Measurements from ENCODE around the gene DDR2.
"Not testable (repeated sequence)": the region's sequence is repeated elsewhere in the genome, so short reads cannot be mapped to it uniquely, and the experiment has no call there.

The DDR2 gene

DNA sequence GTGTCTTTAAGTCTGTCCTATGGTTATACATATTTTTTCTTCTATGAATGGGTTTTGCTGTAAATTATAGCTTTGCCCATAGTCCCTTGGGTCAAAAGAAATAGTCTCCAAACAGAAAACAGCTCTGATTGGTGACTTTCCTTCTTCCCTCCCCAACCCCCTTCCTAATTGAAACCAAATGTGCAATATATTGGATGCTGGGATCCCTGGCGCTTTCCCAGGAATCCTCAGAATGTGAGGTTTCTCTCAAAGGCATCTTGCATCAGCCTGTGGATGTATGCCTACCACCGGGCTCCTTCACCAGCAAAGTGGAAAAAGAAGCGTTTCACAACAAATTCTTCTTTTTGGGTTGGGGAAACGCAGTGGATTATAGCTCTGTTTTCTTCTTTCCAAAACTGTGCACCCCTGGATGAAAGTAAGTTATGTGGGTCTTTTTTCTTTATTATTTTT lies at the start of gene DDR2:
DDR2 (plus strand) TSS at position 248 of the 450 bp plus-strand sequence. CDS start 86,600 bp downstream, outside the sequence.
- H3K27me3 ChIP-seq (ENCODE audit: control insufficient read depth, insufficient read depth, low read length) = no peaks in the 10 kb centered on the region
- H3K4me3 ChIP-seq (ENCODE audit: low read depth, low read length) = no peak within 1 kb of the TSS
- no peaks in the 10 kb centered on the region for H3K4me1 ChIP-seq (ENCODE audit: control insufficient read depth, insufficient read depth, low read length)
- no peak within 1 kb of the TSS for H3K9ac ChIP-seq (ENCODE audit: low read depth, low read length)
- no peaks in the 10 kb centered on the region for H3K36me3 ChIP-seq (ENCODE audit: control insufficient read depth, insufficient read depth, low read length)
- no peaks in the 10 kb centered on the region for H3K9me3 ChIP-seq (ENCODE audit: control insufficient read depth, insufficient read depth, low read length)

DNA sequence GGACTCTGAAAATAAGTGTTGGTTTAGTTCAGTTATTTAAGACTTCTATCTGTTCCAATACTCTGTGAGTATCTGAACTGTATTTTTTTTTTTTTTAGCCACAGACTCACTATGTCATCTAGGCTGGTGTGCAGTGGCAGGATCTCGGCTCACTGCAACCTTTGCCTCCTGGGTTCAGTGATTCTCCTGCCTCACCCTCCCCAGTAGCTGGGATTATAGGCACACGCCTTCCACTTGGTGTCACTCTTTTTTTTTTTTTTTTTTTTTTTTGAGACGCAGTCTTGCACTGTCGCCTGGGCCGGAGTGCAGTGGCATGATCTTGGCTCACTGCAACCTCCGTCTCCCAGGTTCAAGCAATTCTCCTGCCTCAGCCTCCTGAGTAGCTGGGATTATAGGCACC lies 49.4 kb upstream of the DDR2 start:
- H3K36me3 ChIP-seq (ENCODE audit: control insufficient read depth, insufficient read depth, low read length); H3K4me3 ChIP-seq (ENCODE audit: low read depth, low read length); H3K27me3 ChIP-seq (ENCODE audit: control insufficient read depth, insufficient read depth, low read length); H3K9me3 ChIP-seq (ENCODE audit: control insufficient read depth, insufficient read depth, low read length); H3K9ac ChIP-seq (ENCODE audit: low read depth, low read length); H3K4me1 ChIP-seq (ENCODE audit: control insufficient read depth, insufficient read depth, low read length): not testable (repeated sequence)

DNA sequence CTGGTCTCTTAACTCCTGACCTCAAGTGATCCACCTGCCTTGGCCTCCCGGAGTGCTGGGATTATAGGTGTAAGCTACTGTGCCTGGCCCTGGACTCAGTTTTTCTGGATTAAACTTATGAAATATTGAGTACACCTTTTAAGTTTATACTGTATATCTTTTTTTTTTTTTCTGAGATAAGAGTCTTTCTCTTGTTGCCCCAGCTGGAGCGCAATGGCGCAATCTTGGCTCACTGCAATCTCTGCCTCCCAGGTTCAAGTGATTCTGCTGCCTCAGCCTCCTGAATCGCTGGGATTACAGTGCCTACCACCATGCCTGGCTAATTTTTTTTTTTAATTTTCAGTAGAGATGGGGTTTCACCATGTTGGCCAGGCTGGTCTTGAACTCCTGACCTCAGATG lies 47.2 kb upstream of the DDR2 start:
- not testable (repeated sequence) for H3K4me1 ChIP-seq (ENCODE audit: control insufficient read depth, insufficient read depth, low read length); H3K9ac ChIP-seq (ENCODE audit: low read depth, low read length); H3K36me3 ChIP-seq (ENCODE audit: control insufficient read depth, insufficient read depth, low read length)

DNA sequence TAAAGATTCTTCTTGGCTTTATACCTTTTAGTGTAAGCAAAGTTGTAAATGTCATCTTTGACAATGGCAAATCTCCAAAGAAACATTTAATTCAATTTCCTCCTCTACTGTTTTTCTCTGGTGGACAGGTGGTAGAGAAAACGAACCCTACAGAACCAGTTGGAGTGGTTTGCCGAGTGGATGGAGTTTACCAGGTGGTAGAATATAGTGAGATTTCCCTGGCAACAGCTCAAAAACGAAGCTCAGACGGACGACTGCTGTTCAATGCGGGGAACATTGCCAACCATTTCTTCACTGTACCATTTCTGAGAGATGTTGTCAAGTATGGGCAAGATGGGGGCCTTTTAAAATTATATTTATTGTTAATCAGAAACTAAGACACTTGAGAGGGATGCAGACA lies 44.9 kb upstream of the DDR2 start:
- Histone ChIP-seq H3K9ac (ENCODE audit: low read depth, low read length) (no peak overlapping the region), H3K36me3 (ENCODE audit: control insufficient read depth, insufficient read depth, low read length) (peaks cover 4% of the 10 kb centered on the region), H3K4me3 (ENCODE audit: low read depth, low read length) (no peak overlapping the region), H3K9me3 (ENCODE audit: control insufficient read depth, insufficient read depth, low read length) (no peaks in the 10 kb centered on the region), H3K27me3 (ENCODE audit: control insufficient read depth, insufficient read depth, low read length) (no peaks in the 10 kb centered on the region), H3K4me1 (ENCODE audit: control insufficient read depth, insufficient read depth, low read length) (no peaks in the 10 kb centered on the region)

More for the DNA sequence above, 47.2 kb upstream of the DDR2 start:
- H3K27me3 ChIP-seq (ENCODE audit: control insufficient read depth, insufficient read depth, low read length); H3K4me3 ChIP-seq (ENCODE audit: low read depth, low read length); H3K9me3 ChIP-seq (ENCODE audit: control insufficient read depth, insufficient read depth, low read length): not testable (repeated sequence)

DNA sequence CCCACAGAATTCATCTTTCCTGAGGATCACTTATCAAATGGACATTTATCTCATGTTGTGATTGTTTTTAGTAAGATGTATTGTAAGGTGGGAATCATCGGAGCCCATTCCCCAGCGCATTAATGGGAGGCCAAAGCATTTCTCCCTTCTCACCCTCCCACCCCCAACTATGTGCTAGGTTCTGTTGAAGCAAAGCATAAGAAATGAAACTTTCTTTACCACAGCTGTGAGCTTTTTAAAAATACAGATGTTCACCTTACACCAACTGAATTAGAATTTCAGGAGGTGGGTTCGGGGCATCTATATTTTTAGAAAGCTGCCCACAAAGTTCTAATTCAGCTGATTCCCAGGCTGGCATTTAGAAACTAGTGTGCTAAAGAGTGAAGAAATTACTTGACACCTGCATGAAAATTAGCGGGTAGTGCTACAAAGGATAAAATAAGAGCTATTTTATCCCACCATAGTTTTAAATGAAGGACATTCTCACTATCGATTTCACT lies 44.5 kb upstream of the DDR2 start:
- H3K36me3 ChIP-seq (ENCODE audit: control insufficient read depth, insufficient read depth, low read length) = peaks cover 4% of the 10 kb centered on the region
- H3K9ac ChIP-seq (ENCODE audit: low read depth, low read length) = no peak overlapping the region
- no peak overlapping the region for H3K4me3 ChIP-seq (ENCODE audit: low read depth, low read length)
- no peaks in the 10 kb centered on the region for H3K27me3 ChIP-seq (ENCODE audit: control insufficient read depth, insufficient read depth, low read length)
- no peaks in the 10 kb centered on the region for H3K9me3 ChIP-seq (ENCODE audit: control insufficient read depth, insufficient read depth, low read length)
- no peaks in the 10 kb centered on the region for H3K4me1 ChIP-seq (ENCODE audit: control insufficient read depth, insufficient read depth, low read length)

DNA sequence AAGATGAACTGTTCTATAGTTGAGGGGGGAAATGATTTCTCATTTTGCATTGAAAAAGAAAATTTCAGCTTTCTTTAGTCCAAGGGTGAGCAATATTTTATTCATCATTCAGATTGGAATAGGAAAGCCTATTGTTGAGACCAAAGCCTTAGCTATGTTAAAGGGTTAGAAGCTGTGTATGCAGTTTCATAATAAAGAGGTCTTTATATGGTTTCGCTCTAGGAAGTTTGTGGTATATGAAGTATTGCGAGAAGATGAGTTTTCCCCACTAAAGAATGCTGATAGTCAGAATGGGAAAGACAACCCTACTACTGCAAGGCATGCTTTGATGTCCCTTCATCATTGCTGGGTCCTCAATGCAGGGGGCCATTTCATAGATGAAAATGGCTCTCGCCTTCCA lies 42.2 kb upstream of the DDR2 start:
- Histone ChIP-seq H3K27me3 (ENCODE audit: control insufficient read depth, insufficient read depth, low read length) (no peaks in the 10 kb centered on the region), H3K4me1 (ENCODE audit: control insufficient read depth, insufficient read depth, low read length) (no peaks in the 10 kb centered on the region), H3K36me3 (ENCODE audit: control insufficient read depth, insufficient read depth, low read length) (peaks cover 4% of the 10 kb centered on the region), H3K4me3 (ENCODE audit: low read depth, low read length) (no peak overlapping the region), H3K9me3 (ENCODE audit: control insufficient read depth, insufficient read depth, low read length) (no peaks in the 10 kb centered on the region), H3K9ac (ENCODE audit: low read depth, low read length) (no peak overlapping the region)

DNA sequence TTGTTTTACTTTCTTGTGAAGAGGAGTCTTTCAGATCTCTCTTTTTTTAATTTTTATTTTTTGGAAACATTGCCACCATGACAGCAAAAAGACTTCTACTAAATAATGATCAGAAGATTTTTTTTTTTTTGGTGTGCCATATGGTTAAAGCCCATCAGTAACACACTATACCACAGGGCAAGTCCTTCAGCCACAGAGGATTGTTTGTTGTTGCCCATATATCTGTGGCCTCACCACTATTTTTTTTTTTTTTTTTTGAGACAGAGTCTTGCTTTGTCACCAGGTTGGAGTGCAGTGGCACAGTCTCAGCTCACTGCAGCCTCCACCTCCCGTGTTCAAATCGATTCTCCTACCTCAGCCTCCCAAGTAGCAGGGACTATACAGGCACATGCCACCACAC lies 41.6 kb upstream of the DDR2 start:
- Histone ChIP-seq H3K4me1 (ENCODE audit: control insufficient read depth, insufficient read depth, low read length) (no peaks in the 10 kb centered on the region), H3K27me3 (ENCODE audit: control insufficient read depth, insufficient read depth, low read length) (no peaks in the 10 kb centered on the region), H3K9me3 (ENCODE audit: control insufficient read depth, insufficient read depth, low read length) (no peaks in the 10 kb centered on the region), H3K4me3 (ENCODE audit: low read depth, low read length) (no peak overlapping the region), H3K36me3 (ENCODE audit: control insufficient read depth, insufficient read depth, low read length) (peaks cover 4% of the 10 kb centered on the region), H3K9ac (ENCODE audit: low read depth, low read length) (no peak overlapping the region)

DNA sequence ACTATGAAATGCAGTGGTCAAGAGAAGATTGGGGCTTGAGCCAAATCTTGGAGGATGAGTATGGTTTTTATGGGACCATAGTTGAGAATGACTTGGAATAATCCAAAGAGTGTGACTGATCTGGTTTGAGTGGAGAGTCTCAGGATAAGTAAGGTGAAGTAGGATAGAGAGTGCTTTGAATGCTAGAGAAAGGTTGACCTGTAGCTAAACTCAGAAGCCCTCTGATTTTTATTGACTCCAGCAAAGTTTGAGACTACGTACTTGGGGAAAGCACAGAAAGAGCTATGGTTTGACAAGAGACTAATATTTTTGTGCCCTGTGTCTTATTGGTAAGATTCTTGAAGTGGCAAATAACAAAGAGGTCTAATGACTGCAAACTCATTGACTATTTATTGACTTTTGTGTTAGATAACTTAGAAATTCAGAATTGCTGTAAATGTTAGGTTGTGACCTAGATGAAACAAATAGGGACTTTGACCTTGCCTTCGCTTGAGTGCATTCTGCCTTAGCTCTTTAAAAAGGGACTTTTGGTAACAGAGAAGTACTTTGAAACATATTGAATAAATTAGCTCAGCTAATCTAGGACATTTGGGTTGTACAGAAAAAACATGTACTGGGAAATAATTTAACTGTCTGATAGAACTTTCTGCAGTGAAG lies 35.6 kb upstream of the DDR2 start:
- H3K36me3 ChIP-seq (ENCODE audit: control insufficient read depth, insufficient read depth, low read length) = no peaks in the 10 kb centered on the region

DNA sequence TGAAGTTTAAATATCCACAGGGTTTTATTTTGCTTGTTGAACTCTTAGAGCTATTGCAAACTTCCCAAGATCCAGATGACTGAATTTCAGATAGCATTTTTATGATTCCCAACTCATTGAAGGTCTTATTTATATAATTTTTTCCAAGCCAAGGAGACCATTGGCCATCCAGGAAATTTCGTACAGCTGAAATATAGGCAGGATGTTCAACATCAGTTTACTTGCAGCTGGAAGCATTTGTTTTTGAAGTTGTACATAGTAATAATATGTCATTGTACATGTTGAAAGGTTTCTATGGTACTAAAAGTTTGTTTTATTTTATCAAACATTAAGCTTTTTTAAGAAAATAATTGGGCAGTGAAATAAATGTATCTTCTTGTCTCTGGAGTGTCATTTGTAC lies 32.8 kb upstream of the DDR2 start:
- H3K9ac ChIP-seq (ENCODE audit: low read depth, low read length) = no peak overlapping the region
- H3K36me3 ChIP-seq (ENCODE audit: control insufficient read depth, insufficient read depth, low read length) = no peaks in the 10 kb centered on the region
- H3K9me3 ChIP-seq (ENCODE audit: control insufficient read depth, insufficient read depth, low read length) = no peaks in the 10 kb centered on the region
- H3K4me1 ChIP-seq (ENCODE audit: control insufficient read depth, insufficient read depth, low read length) = no peaks in the 10 kb centered on the region
- H3K27me3 ChIP-seq (ENCODE audit: control insufficient read depth, insufficient read depth, low read length) = no peaks in the 10 kb centered on the region
- no peak overlapping the region for H3K4me3 ChIP-seq (ENCODE audit: low read depth, low read length)

More for the DNA sequence above, 35.6 kb upstream of the DDR2 start:
- no peaks in the 10 kb centered on the region for H3K27me3 ChIP-seq (ENCODE audit: control insufficient read depth, insufficient read depth, low read length)
- no peaks in the 10 kb centered on the region for H3K9me3 ChIP-seq (ENCODE audit: control insufficient read depth, insufficient read depth, low read length)
- no peaks in the 10 kb centered on the region for H3K4me1 ChIP-seq (ENCODE audit: control insufficient read depth, insufficient read depth, low read length)
- H3K9ac ChIP-seq (ENCODE audit: low read depth, low read length) = no peak overlapping the region
- H3K4me3 ChIP-seq (ENCODE audit: low read depth, low read length) = no peak overlapping the region

DNA sequence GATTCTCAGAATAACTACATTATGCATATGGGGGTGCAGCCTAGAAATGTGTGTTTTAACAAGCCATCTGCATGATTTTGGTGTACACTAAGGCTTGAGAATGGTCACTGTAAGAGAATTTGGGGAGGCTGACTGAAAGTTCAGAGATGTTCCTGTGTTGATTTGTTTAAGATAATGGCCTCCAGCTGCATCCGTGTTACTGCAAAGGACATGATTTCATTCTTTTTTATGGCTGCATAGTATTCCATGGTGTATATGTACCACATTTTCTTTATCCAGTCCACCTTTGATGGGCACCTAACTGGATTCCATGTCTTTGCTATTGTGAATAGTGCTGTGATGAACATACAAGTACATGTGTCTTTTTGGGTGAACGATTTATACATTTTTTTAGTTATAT lies 29.1 kb upstream of the DDR2 start:
- H3K9ac ChIP-seq (ENCODE audit: low read depth, low read length); H3K9me3 ChIP-seq (ENCODE audit: control insufficient read depth, insufficient read depth, low read length); H3K27me3 ChIP-seq (ENCODE audit: control insufficient read depth, insufficient read depth, low read length); H3K4me1 ChIP-seq (ENCODE audit: control insufficient read depth, insufficient read depth, low read length); H3K4me3 ChIP-seq (ENCODE audit: low read depth, low read length); H3K36me3 ChIP-seq (ENCODE audit: control insufficient read depth, insufficient read depth, low read length): not testable (repeated sequence)

DNA sequence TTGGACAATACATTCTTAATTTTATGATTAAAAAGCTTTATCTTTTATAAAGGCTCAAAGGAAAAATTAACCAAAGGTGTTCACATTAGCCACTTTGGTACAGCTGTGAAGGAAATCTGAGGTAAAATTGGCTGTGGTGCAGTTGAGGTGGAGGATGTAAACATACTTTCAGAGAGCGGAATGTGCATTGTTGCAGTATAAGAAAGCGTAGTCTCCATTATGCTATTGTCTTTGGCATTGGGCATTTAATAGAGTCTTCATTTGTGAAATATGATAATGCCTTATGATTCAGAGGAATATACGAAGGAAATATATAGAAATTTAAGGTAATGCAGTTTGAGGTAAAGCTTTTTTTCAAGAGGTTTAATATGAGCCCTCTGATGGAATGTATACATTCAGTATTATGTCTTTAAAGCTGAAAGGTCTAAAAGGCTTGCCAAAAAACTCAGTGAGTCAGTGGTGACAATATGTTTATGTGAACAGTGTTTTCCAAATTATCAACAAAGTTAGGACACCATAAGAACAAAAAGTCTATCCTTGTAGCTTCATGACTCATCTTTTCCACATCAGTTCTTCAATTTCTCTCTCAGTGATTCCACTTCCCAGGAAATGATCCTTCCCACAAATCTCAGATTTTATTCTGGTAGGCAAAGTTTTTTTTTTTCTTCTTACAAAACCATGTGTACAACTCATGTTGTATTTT lies 26.9 kb upstream of the DDR2 start:
- no peaks in the 10 kb centered on the region for H3K4me1 ChIP-seq (ENCODE audit: control insufficient read depth, insufficient read depth, low read length)
- H3K27me3 ChIP-seq (ENCODE audit: control insufficient read depth, insufficient read depth, low read length) = no peaks in the 10 kb centered on the region
- no peak overlapping the region for H3K9ac ChIP-seq (ENCODE audit: low read depth, low read length)
- no peak overlapping the region for H3K4me3 ChIP-seq (ENCODE audit: low read depth, low read length)
- no peaks in the 10 kb centered on the region for H3K9me3 ChIP-seq (ENCODE audit: control insufficient read depth, insufficient read depth, low read length)
- no peaks in the 10 kb centered on the region for H3K36me3 ChIP-seq (ENCODE audit: control insufficient read depth, insufficient read depth, low read length)

DNA sequence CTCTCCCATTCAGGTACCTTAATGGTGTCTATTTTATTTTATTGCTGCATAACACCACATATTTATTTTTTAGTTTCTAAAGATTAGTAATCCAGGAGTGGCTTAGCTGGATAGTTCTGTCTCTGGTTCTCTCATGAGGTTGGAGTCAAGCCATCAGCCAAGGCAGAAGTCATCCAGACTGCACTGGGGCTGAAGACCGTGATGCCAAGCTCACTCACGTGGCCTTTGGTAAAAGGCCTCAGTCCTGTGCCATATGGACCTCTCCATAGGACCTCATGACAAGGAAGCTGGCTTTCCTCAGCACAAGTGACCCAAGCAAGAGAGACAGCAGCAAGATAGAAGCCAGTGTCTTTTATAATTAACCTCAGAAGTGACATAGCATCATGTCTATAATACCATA lies 23.0 kb upstream of the DDR2 start:
- H3K27me3 ChIP-seq (ENCODE audit: control insufficient read depth, insufficient read depth, low read length) = no peaks in the 10 kb centered on the region
- no peaks in the 10 kb centered on the region for H3K9me3 ChIP-seq (ENCODE audit: control insufficient read depth, insufficient read depth, low read length)
- H3K4me3 ChIP-seq (ENCODE audit: low read depth, low read length) = no peak overlapping the region
- no peaks in the 10 kb centered on the region for H3K36me3 ChIP-seq (ENCODE audit: control insufficient read depth, insufficient read depth, low read length)
- H3K9ac ChIP-seq (ENCODE audit: low read depth, low read length) = no peak overlapping the region
- H3K4me1 ChIP-seq (ENCODE audit: control insufficient read depth, insufficient read depth, low read length) = no peaks in the 10 kb centered on the region
